HepG2 (cell line): Measurements from ENCODE around the gene ZBTB18. TPM values are rescaled to one million over a fixed set of nuclear protein-coding genes. Genes with fewer than 3 reads are reported as not detected.
A peak's percentile ranks its signal among the peaks of the same experiment; 100 is the strongest.

ENCODE experiments used
- ATAC-seq: fragments of 200-7000 bp; cut with Tn5 transposase; 3 replicates; pipeline ENCODE4 v1.9.1; 2020; ENCODE audit warnings: mild to moderate bottlenecking, moderate library complexity
- BruUV-seq: library from RNA; stranded (reverse); fragments of 400-500 nt; replicated peaks from 2 replicates; lab custom pipeline; 2021; lab: Mats Ljungman, UMichigan
- CTCF ChIA-PET: fragments of 300-600 bp; formaldehyde crosslinking; extraction: SDS; loops from one replicate; lab custom pipeline; 2021; ENCODE audit warnings: low total read pairs, inconsistent platforms, low intra/inter-chr PET ratio; lab: Yijun Ruan, JAX
- POLR2A ChIA-PET: fragments of 350-600 bp; sonication (Branson Sonifier 250); formaldehyde crosslinking; loops from one replicate; lab custom pipeline; 2020; ENCODE audit warnings: antibody characterized with exemption, inconsistent platforms; lab: Yijun Ruan, JAX
- DNase-seq: peaks from one replicate; pipeline ENCODE4 v3.0.0-alpha.2; 2015; ENCODE audit warnings: low spot score
- FAIRE-seq: peaks from 3 replicates; lab custom pipeline; 2011; peaks lifted over from hg19 to GRCh38; lab: Jason Lieb, UNC
- H2AFZ ChIP-seq: one replicate; pipeline ENCODE4 v1.6.1; 2011; ENCODE audit warnings: low read length, inconsistent platforms
- H3K27ac ChIP-seq: fragments of 300-600 bp; 3 replicates; pipeline ENCODE4 v1.8.0; 2011; ENCODE audit warnings: mixed run types, mild to moderate bottlenecking, mixed read lengths, low read length, inconsistent platforms; ENCODE audit not compliant: insufficient read depth; ENCODE audit errors: extremely low read length
- H3K27me3 ChIP-seq, 2 experiments: fragments of 200-600 bp in 1 of 2; 2 replicates in 1 of 2; 3 replicates in 1 of 2; pipeline versions ENCODE4 v1.6.0 to v1.8.0; 2011; ENCODE audit warnings: low read length in 2 of 2, mild to moderate bottlenecking in 2 of 2, moderate library complexity in 2 of 2, inconsistent platforms in 1 of 2; ENCODE audit not compliant: insufficient read depth in 2 of 2, control insufficient read depth in 1 of 2
- H3K36me3 ChIP-seq, 2 experiments: fragments of 200-600 bp in 1 of 2; replicated peaks in 1 of 2; 2 replicates in 1 of 2; 3 replicates in 1 of 2; pipeline versions ENCODE4 v1.5.1 to v1.8.0; 2011; ENCODE audit warnings: low read length in 2 of 2, inconsistent platforms in 1 of 2; ENCODE audit not compliant: insufficient read depth in 2 of 2, control insufficient read depth in 1 of 2
- H3K4me1 ChIP-seq: 2 replicates; pipeline ENCODE4 v1.5.1; 2012; ENCODE audit warnings: low read length, inconsistent platforms; ENCODE audit not compliant: insufficient read depth
- H3K4me2 ChIP-seq: 2 replicates; pipeline ENCODE4 v1.6.0; 2011; ENCODE audit warnings: low read depth, low read length, inconsistent platforms
- H3K4me3 ChIP-seq, 3 experiments: fragments of 200-600 bp in 1 of 3; sonication (generic), shearing (Covaris generic) in 1 of 3; replicated peaks in 1 of 3; 2 replicates each; pipeline ENCODE4 v1.5.1; 2011 to 2016; ENCODE audit warnings: low read length in 3 of 3, inconsistent platforms in 2 of 3, low read depth in 2 of 3, mild to moderate bottlenecking in 2 of 3, control low read depth in 1 of 3, mixed read lengths in 1 of 3; ENCODE audit not compliant: insufficient read depth in 1 of 3
- H3K79me2 ChIP-seq: one replicate; pipeline ENCODE4 v1.6.1; 2011; ENCODE audit warnings: low read length, inconsistent platforms; ENCODE audit not compliant: insufficient read depth
- H3K9ac ChIP-seq: 2 replicates; pipeline ENCODE4 v1.6.0; 2011; ENCODE audit warnings: mild to moderate bottlenecking, low read depth, low read length, inconsistent platforms; ENCODE audit not compliant: insufficient read depth
- H3K9me3 ChIP-seq: 2 replicates; pipeline ENCODE4 v1.5.1; 2012; ENCODE audit warnings: mild to moderate bottlenecking, low read length
- H4K20me1 ChIP-seq: 2 replicates; pipeline ENCODE4 v1.6.0; 2011; ENCODE audit warnings: inconsistent platforms, mild to moderate bottlenecking, low read length, moderate library complexity; ENCODE audit not compliant: insufficient read depth
- ATF7 ChIP-seq, 2 experiments: fragments of 450-650 bp in 1 of 2; sonication (generic) in 1 of 2; formaldehyde crosslinking in 1 of 2; IDR thresholded peaks; 2 replicates each; pipeline versions ENCODE4 v1.4.0 to v1.6.1; 2016 to 2020; ENCODE audit warnings: antibody characterized with exemption in 1 of 2, mild to moderate bottlenecking in 1 of 2, missing genetic modification reagents in 1 of 2
- CEBPG ChIP-seq: IDR thresholded peaks from 2 replicates; pipeline ENCODE4 v1.6.1; 2016
- KDM5B ChIP-seq: sonication (generic); formaldehyde crosslinking; IDR thresholded peaks from 2 replicates; pipeline ENCODE4 v1.4.0; 2020; ENCODE audit warnings: missing genetic modification reagents, mild to moderate bottlenecking, borderline replicate concordance
- KLF15 ChIP-seq: sonication (generic); formaldehyde crosslinking; IDR thresholded peaks from 2 replicates; pipeline ENCODE4 v1.8.1; 2023; ENCODE audit warnings: borderline replicate concordance, mild to moderate bottlenecking, inconsistent platforms, missing genetic modification reagents, mixed read lengths
- MTF2 ChIP-seq: sonication (generic); formaldehyde crosslinking; IDR thresholded peaks from 2 replicates; pipeline ENCODE4 v1.5.0; 2020; ENCODE audit warnings: missing genetic modification reagents, borderline replicate concordance
- PBX3 ChIP-seq: sonication (generic); formaldehyde crosslinking; IDR thresholded peaks from 2 replicates; pipeline ENCODE4 v1.8.1; 2023; ENCODE audit warnings: missing genetic modification reagents, inconsistent platforms, borderline replicate concordance
- PHF5A ChIP-seq: IDR thresholded peaks from one replicate; pipeline ENCODE4 v1.6.1; 2018; ENCODE audit warnings: low read depth, missing genetic modification reagents; ENCODE audit not compliant: unreplicated experiment
- SAP130 ChIP-seq: IDR thresholded peaks from 2 replicates; pipeline ENCODE4 v1.6.1; 2016; ENCODE audit warnings: low read depth
- TFDP1 ChIP-seq: IDR thresholded peaks from 2 replicates; pipeline ENCODE4 v1.6.1; 2016; ENCODE audit warnings: missing compliant biosample characterization, missing genetic modification reagents, borderline replicate concordance
- ZFX ChIP-seq: sonication (generic); formaldehyde crosslinking; IDR thresholded peaks from 2 replicates; pipeline ENCODE4 v1.4.0; 2020; ENCODE audit warnings: mild to moderate bottlenecking, low read depth, missing genetic modification reagents, moderate library complexity
- WGBS: methylation state at CpG from one replicate; pipeline ENCODE4 v1.1.6; 2017; ENCODE audit warnings: low lambda C conversion rate; 5-methylcytosine and 5-hydroxymethylcytosine counted together
- in situ Hi-C: cut with HindIII; loops from 2 replicates; pipeline ENCODE4 v1.10.0; 2017; ENCODE audit warnings: low pct_unique_long_range_greater_than_20kb; ENCODE audit not compliant: extremely low pct_ligation_motif_present
- intact Hi-C: fragments of 100-400 bp; cut with micrococcal nuclease; formaldehyde crosslinking; loops from one replicate; pipeline ENCODE4 v1.10.0; 2022; ENCODE audit not compliant: unreplicated experiment
- polyA plus RNA-seq, 8 experiments: library from polyadenylated mRNA; depleted of rRNA in 3 of 8; stranded (reverse) in 7 of 8; unstranded in 1 of 8; fragments of >200 nt; fragmentation: Illumina TruSeq in 4 of 8; extraction: Trizol in 4 of 8; gene quantifications; 2 replicates each; pipeline versions ENCODE4 v1.2.1 to v1.2.3, GENCODE V29; 2011 to 2016; ENCODE audit warnings: low read depth in 4 of 8, missing spikeins in 1 of 8, mixed read lengths in 1 of 8; ENCODE audit not compliant: insufficient read depth in 1 of 8
- total RNA-seq, 5 experiments: library from RNA; depleted of rRNA; stranded (reverse); fragments of >200 nt; fragmentation: Illumina TruSeq; extraction: Trizol; gene quantifications; 2 replicates each; pipeline ENCODE4 v1.2.3, GENCODE V29; 2016; ENCODE audit warnings: low read depth in 1 of 5
- TF ChIP-seq, protein P1 (sequence below): sonication (generic); formaldehyde crosslinking; IDR thresholded peaks from 2 replicates; pipeline ENCODE4 v1.5.0; 2020; ENCODE audit warnings: mild to moderate bottlenecking, missing genetic modification reagents
- TF ChIP-seq, protein P2 (sequence below): sonication (generic); formaldehyde crosslinking; IDR thresholded peaks from 2 replicates; pipeline ENCODE4 v1.5.0; 2020; ENCODE audit warnings: missing genetic modification reagents

The ZBTB18 gene
- total and polyA plus RNA-seq, 2 of the 13 experiments (the other 11 are each of a cell fraction or from before 2014, with no cell fraction given) = 3.1 to 4.3 TPM

GRCh38 chr1:244049162-244050013 is 1.7 kb upstream of the ZBTB18 start:
- DNase-seq (no peak), FAIRE-seq (no peak), ATAC-seq (peak; percentile 1; the same call in 1 of the 3 replicates)
- Histone ChIP-seq H4K20me1 (no peaks in the 10 kb centered on the region), H3K27ac (no peak overlapping the region), H3K79me2 (peaks cover 7% of the 10 kb centered on the region), H3K36me3 (peaks cover 2% of the 10 kb centered on the region in 2 experiments; a peak in 2 of 5 replicates), H3K9ac (peak overlapping the region; percentile 68), H2AFZ (no peak overlapping the region), H3K4me3 (peak overlapping the region; percentile 79 to 81 (median 80)), H3K4me2 (peak overlapping the region; percentile 93), H3K9me3 (no peaks in the 10 kb centered on the region), H3K4me1 (peaks cover 32% of the 10 kb centered on the region), H3K27me3 (peaks cover 0 to 3% of the 10 kb centered on the region in 2 experiments; a peak in 2 of 5 replicates)
- ChIA-PET CTCF (no interaction called here), POLR2A (interaction anchor here (0.8 kb wide), 1 partner anchor 785 kb away, joined by 3 read pairs; no protein-coding TSS in a partner anchor)
- in situ Hi-C loops = no loop called here
- WGBS = 1% methylated on average over 24 of the region's 76 CpGs
- intact Hi-C loops = loop anchor here (10.0 kb wide), 2 partner anchors 195 to 405 kb away; partner anchors contain the start of genes ADSS2 and AKT3
- TF ChIP-seq CEBPG (no peak), TFDP1 (CRISPR knock-in tag) (no peak), PHF5A (CRISPR knock-in tag) (no peak), PBX3 (no peak), SAP130 (CRISPR knock-in tag) (0 out of 2 replicates have a peak, but pooled peaks have one; percentile 19), MTF2 (CRISPR knock-in tag) (no peak), ZFX (0 out of 2 replicates have a peak, but pooled peaks have one; percentile 15), ATF7 (IDR thresholded peaks at IDR 0.05) (no peak), ATF7 (CRISPR knock-in tag; IDR thresholded peaks at IDR 0.05) (peak; percentile 29; the same call in 1 of the 2 replicates), KDM5B (CRISPR knock-in tag) (0 out of 2 replicates have a peak, but pooled peaks have one; percentile 31), KLF15 (no peak)
- TF ChIP-seq, protein P1, sequence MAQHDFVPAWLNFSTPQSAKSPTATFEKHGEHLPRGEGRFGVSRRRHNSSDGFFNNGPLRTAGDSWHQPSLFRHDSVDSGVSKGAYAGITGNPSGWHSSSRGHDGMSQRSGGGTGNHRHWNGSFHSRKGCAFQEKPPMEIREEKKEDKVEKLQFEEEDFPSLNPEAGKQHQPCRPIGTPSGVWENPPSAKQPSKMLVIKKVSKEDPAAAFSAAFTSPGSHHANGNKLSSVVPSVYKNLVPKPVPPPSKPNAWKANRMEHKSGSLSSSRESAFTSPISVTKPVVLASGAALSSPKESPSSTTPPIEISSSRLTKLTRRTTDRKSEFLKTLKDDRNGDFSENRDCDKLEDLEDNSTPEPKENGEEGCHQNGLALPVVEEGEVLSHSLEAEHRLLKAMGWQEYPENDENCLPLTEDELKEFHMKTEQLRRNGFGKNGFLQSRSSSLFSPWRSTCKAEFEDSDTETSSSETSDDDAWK (CRISPR knock-in tag) = no peak
- TF ChIP-seq, protein P2, sequence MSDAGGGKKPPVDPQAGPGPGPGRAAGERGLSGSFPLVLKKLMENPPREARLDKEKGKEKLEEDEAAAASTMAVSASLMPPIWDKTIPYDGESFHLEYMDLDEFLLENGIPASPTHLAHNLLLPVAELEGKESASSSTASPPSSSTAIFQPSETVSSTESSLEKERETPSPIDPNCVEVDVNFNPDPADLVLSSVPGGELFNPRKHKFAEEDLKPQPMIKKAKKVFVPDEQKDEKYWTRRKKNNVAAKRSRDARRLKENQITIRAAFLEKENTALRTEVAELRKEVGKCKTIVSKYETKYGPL (CRISPR knock-in tag) = no peak
- BruUV-seq = TSS peak; percentile 57
